ENCODE measurements around the gene RFX8.

Gene RFX8

DNA sequence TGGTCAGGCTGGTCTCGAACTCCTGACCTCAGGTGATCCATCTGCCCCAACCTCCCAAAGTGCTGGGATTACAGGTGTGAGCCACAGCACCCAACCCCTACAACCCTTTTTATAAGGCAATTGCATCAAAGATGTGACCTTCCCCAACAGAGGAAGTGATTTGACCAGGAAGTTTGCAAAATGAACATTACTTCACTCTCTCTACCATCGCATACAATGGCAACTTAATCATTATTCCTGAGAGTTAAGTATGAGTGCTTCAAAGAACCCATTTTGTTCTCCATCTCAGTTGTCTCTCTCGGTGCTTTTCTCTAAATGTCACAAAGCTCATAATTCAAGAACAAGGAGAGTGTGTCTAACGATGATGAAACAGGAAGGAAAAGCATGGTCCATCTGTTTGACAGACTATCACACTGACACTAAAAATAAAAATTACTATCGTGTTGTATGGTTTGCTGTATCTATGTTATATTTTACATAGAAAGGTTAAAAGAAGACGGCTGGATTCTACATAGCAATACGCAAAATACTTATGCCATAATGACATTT, 69.5 kb downstream of the RFX8 start:
- DNase-seq = no peak

DNA sequence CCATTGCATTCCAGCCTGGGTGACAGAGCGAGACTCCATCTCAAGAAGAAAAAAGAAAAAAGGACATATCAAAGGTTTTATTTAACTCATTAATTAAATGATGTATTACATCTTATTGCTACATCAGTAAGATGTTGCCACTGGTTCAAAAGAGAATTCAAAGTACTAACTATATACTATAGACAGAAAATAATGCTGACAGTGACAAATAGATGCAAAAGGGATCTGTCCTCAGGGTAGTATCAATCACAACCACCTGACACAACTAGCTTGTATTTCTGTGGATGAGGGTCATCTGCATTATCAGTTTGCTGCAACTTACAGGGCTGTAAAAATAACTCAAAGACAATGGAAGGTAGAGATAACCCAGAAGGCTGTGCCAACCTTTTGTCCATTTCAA, 71.2 kb downstream of the RFX8 start:
- DNase-seq = no peak

DNA sequence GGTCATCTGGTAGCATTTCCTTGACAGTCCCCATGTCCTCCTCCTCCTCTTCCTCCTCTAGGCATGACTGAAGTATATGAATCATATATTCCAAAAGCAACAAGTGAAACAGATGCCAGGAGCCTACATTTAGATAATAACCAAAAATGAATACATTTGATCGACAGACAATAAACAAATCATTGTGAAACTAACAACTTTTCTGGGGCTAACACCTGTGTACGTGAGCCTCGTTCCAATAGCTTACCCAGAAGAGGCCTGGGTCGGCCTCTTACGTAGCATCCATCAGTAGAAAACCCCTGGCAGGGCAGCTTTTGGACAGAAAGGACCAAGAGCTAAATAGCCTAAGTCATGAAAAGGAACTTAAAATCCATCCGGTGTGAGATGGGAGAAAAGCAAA, 72.3 kb downstream of the RFX8 start:
- no peak for DNase-seq

DNA sequence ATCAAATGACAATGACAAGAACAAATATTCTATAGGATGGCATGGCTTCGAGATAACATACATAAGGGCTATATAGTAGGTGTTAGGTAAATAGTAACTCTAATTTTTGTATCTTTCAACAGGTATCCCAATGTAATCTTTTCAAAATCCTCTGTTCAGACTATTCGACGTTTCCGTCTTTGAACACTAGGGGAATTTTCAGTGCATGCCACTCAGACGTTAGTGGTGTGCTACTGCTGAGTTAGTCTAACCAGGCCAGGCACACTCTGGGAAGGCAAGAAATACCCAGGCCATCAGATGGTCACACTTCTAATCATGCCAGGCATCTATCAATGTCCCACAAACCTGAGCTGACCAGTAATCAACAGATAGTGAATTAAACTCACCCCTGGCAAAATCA, 73.0 kb downstream of the RFX8 start:
- no peak for DNase-seq

DNA sequence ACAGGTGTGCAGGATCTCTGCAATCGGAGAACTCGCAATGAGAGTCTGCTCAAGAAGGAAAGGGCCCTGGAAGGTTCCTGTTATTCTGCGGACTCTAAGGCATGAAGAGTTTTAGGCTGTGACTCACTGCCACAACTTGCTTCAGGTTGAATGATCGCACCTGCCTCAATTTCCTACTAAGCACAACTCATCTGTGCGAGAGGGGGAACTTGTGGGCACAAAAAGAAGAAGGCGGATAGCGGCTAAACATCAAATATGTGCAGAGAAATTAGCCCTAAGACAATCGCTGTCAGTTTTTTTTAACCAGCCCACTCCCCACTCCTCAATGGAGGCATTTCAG, 73.6 kb downstream of the RFX8 start:
- no peak for DNase-seq

DNA sequence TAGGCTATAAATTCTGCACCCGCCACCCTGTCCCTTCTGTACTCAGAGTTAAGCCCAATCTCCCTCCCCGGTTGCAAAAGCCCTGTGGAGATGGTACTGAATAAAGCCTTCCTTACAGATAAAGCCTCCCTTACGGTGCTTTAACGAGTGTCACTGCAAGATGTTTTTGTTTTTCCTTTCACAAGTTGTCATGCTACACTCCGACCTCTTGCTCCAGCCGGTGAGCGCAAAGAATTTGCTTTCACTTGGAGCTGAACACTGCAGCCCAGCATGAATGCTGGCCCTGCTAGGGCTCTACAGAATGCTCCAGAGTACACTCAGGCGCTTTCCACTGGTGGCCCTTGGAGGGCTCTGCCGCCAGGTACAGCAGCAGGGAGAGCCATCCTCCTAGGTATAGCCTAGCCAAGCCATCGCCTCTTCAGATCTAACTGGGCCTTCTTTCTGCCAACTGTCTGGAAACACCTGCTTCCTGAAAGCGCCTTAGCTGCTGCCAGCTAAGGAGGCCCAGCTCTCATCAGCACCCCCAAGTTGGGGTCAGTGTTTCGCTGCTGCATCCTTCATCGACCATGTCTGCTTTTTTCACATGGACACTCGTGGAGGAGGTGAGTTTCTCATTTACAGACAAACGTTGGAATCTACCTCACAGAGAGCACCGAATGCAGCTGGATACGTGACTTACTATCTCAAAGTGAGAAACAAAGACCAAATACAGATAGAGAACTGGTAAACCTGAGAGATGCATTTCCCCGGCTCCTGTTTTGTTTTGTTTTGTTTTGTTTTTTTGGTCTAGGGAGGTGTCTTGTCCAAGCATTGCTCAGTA, 74.2 kb downstream of the RFX8 start:
- no peak for DNase-seq

DNA sequence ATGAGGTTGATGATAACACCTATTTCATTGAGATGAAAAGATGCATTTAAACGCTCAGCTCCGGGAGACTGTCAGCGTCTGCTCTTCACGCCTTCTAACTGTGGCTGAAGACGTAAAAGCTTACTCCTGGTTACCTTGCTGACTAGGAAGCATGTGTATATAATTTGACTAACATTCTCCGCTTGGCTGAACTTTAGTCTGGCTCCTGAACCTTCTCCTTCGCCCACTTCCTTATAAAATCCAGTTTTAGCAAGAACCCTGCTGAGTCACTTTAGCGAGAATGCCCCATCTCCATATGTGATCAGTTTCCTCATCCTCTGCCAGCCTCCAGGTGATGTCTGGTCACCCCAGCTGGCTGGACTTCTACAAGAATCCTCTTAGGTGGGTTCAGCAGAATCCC, 74.9 kb downstream of the RFX8 start:
- no peak for DNase-seq

DNA sequence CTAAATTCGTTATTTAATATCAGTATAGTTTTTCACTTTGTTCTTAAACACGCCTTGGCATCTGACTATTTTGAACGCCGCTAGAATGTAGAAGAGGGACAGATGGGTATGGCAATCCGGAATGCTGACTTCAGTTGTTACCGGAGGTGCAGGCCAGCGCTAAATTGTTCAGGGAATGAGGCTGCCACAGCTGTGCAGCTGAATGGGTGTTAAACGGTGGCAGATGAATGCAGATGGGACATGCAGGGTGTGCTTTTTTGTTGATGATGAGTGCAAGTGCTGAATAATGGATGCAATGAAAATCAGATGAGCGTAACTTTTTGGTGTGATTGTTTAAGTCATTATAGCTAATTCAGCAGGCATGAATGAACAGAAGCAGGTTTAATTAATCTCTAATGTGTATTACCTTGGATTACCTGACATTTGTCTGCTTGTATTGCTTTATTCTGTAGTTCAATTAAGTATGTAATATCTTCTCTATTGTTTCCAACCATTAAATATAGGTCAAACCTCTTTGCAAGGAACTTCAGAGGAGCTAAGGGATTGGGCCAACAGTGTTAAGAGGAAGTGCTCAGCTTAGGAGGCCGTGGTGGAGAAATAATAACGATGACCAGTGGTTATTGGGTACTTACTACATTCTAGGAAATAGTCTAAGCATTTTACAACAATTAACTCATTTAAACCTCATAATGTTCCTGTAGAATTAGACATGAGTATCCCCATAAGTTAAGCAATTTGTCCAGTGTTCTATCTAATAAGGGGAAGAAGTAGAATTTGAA, 75.7 kb downstream of the RFX8 start:
- DNase-seq = no peak

DNA sequence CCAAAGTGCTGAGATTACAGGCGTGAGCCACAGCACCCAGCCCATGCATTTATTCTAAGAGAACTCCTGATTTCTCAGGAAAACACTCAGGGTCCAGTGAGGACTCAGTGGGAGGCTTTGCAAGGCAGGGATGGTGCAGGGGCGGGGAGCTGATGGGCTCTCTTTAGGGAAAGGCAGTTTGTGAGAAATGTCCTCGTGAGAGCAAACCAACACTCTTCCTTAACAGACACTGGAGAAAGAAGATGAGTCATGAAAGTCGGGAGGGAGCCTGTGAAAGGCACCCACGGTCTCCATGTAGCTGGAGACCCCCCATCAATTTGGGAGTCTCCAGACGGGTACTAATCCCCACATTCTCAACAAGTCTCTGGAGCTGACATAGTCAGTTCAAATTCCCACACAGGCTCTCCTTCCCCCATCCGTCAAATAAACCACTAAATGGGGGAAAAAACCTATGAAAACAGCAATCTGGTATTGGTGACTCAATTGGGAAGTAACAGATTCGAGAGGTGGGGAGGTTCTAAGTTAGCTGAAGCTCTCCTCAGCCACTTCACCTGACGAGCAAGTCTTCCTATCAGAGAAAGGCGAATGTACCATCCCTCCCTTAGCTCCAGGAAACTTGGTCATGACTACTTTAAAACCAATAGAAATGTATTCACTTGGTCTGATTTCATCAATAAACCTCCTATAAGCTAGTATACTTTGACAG, 76.6 kb downstream of the RFX8 start:
- DNase-seq = no peak

DNA sequence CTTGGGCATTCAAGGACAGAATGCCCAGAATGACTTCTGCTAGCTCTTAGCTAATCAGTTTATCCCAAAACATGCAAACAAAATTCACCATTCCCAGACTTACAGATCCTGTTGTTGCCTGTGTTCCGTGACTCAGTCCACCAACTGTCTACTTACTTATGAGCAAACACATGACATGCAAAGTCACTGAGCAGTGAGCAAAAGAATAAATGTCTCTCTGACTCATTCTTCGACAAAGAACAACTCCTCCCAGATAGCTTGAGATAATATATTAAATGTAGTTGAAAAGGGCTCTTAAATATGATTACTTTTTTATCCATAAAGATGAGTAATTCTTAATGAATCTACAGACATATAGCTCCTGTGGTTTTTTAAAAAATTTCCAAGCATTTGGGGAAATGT, 78.6 kb downstream of the RFX8 start:
- DNase-seq = no peak

DNA sequence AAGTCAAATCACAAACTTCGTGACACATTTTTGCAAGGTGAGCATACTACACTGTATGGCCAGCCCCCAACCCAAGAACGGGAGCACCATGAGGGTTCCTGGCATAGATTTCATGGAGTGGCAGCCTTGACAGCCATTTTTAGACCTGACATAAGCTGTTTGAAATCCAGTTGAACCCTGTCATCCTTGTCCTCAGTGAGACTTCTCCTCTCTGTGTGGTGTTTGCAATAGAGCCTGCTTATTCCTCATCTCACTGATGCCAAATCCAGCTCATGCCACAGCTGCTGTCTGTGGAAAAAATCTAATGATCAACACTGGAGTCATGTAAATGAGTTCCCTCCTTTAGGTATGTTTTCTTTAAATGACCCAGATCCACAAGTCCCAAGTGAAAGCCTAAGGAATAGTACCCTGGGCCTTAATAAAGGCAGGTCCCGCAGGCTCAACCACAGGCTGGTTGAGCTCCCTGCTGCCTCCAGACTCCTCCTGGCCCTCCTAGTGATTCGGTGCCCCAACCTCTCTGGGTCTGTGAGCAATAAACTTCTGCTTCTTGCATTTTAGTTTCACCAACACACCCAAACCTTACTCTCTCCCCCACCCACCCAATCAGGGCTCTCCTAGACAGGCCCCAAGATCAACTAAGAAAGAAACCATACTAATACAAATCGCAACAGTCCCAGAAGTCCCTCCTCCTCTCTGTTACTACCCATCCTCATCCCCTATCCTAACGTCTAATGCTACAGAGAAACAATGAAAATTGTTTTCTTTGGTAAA, 79.2 kb downstream of the RFX8 start:
- DNase-seq = no peak

DNA sequence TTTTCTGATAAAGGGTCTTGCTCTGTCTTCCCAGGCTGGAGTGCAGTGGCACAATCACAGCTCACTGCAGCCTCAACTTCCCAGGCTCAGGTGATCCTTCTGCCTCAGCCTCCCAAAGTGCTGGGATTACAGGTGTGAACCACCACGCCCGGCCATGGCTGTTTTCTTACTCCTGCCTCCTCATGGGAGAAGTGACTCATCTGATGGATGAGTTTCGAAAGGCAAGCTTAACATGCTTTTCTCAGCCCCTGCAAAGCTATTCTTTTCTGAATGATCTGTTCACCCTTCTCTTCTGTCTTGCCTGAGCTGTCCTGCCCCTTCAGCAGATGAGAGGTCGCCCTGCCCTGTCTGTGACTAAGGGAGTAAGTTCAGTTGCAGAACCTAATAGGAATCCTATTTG, 86.7 kb downstream of the RFX8 start:
- no peak for DNase-seq

DNA sequence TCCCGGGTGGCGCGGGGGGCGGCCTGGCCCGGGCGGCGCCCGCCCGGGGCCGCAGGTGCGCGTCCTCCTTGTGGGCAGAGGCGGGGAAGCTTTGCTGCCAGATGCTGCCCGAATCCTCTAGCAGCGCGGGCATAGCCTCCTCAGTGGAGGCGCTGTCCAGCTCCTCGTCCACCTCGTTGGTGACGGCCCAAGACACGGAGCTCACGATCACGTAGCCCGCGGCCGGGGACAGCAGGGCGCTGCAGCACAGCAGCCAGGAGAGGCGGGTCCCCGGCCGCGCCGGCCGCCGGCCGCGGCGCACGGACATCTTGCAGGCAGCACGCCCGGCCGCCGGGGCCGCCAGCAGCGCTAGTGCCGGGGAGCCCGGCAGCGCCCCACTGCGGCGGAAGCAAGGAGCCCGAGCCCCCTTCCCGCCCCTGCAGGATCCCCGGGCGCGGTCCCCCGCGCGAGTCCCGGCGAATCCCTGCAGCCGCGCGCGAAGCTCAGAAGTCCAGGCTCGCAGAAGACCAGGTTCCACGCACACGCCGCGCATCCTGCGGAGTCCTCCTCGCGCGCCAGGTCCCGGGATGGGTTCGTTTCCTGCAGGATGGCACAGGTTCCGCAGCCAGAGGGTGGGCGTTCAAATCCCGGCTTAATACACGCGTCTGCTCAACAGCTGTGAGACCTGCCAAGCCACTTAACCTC, 87.6 kb downstream of the RFX8 start, which contains the start of gene CREG2:
TSS of gene CREG2 (minus strand) at position 353 of the 684 bp plus-strand sequence. CDS start at position 307, 46 bp downstream.
- DNase-seq = peak; percentile 24 to 32

DNA sequence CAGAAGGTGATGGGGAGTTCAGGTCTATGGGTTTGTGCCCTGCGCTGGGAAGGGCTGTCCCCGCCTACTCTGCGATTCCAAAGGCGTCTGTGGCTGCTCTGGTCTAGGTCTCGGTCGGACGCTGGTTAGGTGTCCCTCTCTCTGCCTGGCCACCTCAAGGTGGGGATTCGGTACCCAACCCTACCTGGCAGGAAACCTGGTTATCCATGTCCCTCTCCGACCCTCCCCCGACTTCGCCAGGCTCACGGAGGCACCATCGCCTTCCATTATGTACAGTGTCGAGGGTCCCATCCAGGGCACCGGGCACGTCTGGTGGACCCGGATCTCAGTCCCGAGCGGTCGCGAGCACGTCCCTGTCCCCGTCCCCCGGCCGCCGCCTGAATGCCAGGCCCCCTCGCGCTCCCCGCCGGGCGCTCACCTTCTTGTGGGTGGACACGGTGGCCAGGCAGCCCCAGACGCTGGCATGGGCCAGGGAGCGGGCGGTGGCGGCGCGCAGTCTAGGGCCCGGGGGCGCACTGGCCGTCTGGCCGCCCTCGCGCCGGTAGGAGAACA, 88.2 kb downstream of the RFX8 start:
- DNase-seq = no peak

DNA sequence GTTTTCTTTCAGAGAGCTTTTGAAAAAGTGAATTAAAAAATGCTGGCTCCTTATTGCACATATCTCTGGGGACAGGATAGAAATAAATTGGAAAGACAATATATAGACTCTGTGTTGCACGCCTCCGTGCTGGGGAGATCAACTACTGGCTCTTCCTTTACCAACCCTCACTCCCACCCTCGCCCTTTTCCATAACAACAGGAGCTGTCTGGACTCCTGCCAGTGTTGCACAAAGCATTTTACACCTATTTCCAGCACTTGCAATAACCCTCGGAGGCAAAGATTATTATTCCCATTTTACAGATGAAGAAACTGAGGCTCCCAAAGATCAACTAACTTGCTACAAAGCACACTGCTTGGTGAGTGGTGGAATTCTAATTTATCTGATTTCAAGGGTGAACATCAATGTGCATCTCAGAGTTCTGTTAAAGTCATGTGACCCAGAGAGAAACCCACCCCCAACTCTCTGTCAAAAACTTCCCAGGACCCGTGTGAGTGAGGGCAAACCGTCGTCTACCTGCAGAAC, 91.8 kb downstream of the RFX8 start:
- no peak for DNase-seq

DNA sequence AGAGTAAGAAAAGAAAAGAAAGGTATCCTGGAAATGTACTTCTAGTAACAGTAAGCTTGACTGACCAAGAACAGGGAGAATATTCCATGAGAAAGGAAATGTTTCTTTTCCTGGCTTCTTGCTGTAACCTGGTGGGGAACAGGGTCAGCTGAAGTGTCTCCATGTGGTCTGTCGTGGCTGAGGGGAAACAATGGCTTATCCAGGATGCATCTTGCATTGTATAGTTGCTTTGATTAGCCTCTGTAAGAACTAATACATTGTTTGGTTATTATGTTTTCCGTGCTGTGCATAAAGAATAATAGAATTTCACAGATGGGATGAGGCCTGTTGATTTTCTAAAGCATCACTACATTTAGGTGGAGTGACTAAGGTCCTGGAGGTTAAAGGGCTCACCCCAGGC, 92.5 kb downstream of the RFX8 start:
- DNase-seq = no peak

DNA sequence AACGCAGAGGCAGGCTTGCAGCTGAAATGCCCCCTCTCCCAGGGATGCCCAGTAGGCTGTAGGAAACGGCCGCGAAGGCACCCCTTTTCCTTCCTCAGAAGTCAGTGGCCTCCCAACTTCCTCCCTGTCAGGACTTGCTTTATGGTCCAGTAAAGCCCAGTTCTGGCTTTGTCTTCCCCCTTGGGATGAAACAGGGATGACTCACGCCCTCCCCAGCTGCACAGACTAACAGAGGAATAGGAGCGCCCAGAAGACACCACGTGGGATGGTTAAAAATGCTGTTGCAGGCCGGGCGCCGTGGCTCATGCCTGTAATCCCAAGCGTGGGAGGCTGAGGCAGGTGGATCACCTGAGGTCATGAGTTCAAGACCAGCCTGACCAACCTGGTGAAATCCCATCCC, 94.5 kb downstream of the RFX8 start:
- no peak for DNase-seq

DNA sequence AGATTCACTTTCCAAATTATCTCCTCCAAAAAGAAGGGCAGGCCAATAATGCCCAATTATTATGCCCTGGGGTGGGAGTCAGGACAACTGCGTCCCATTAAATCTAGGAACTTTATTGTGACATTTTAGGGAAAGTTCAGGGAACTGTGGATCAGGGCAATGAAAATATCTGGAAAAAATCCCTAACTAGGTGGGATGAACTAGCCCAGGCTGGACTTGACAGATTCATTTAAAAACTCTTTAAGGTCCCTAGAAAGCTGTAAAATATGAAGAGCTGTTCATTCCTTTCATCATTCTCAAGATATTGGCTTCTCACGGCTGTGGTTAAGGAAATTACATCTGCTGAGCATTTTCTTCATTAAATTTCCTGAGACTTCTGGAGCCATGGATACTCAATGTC, 95.8 kb downstream of the RFX8 start:
- DNase-seq = no peak

DNA sequence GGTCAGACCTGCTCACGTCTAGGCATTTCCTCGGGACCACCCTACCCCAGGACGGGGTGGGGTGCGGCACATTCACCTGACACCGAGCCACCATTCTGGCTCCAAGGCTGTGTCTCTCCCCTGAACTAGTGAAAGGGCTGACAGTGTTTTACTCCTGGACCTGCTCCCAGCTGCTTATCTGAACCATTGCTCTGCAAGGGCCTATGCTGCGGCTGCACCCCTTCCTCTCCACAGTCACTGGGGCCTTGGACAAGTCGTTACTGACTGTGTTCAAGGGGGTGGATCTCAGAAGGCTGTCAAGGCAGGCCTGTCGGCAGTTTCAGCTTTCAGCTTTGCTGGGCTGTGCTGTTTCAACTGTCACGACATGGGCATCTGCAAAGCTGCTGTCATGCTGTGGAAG, 99.3 kb downstream of the RFX8 start:
- DNase-seq = no peak

DNA sequence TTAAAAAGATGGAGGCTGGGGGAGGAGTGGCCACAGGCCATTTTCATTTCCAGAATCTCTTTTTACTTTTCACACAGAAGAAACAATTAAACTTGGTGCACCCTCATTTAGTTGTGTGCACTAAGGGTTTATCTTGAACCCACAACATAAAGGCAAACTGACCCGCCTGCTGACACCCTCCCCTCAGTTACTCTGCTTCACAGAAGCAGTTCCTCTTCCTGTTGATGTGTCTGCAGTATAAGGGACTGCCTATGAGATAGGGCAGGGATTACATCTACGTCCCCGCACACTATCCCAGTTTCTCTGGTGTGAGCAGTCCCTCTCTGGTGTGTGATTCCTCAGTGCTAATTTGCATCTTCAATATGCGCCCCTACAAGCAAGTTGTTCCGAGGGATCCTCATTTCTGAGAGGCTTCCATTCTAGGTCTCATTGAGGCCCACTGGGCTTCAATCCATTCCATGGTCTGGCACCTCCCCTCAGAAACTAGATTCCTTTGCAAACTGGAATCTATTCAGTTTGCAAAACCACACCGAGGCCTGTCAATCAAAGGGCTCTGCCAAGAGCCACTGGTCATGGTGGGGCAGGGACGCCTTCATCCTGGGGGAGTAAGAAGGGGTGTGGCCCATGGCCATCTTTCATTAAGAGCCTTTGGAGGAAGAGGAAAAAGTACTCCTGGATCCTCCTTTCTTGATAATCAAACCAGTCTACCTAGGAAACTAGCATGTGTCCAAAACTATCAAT, 99.9 kb downstream of the RFX8 start:
- DNase-seq = no peak

DNA sequence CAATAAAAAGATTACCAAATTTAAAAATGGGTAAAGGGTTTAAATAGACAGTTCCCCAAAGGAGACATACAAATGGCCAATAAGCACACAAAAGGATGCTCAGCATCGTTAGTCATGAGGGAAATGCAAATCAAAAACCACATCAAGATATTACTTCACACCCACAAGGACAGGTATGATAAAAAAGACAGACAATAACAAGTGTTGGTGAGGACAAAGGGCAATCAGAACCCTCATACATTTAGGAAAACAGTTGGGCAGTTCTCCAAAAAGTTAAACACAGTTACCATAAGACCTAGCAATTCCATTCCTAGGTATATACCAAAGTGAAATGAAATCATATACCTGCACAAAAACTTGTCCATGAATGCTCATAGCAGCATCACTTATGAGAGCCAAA, 102.1 kb downstream of the RFX8 start:
- no peak for DNase-seq
